ENCODE measurements around the gene OAS3. TPM values are rescaled to one million over a fixed set of nuclear protein-coding genes. Genes with fewer than 3 reads are reported as not detected.

OAS3 gene
- total and polyA plus RNA-seq, 2 experiments from 2014 or later: 0.22 to 0.35 TPM

- Histone ChIP-seq H3K9me2 (ENCODE audit: insufficient read depth) (no peaks in the 10 kb centered on the region), H3K9me3 (ENCODE audit: low read depth) (no peaks in the 10 kb centered on the region), H3K4me2 (ENCODE audit: unreplicated experiment) (no peak overlapping the region), H3K27ac (no peak overlapping the region), H2AFZ (no peak overlapping the region), H3K36me3 (ENCODE audit: low read depth) (no peaks in the 10 kb centered on the region), H3K4me3 (no peak overlapping the region), H3K27me3 (replicated peaks; ENCODE audit: insufficient read depth) (no peaks in the 10 kb centered on the region), H3K4me1 (ENCODE audit: insufficient read depth) (no peaks in the 10 kb centered on the region), H3K79me2 (ENCODE audit: insufficient read depth) (no peaks in the 10 kb centered on the region), H3F3A (ENCODE audit: insufficient read depth) (no peaks in the 10 kb centered on the region), H4K20me1 (ENCODE audit: insufficient read depth) (no peaks in the 10 kb centered on the region), H3K9ac (no peak overlapping the region)
- WGBS, 2 experiments (ENCODE audit: low coverage in 1 of 2, low lambda C conversion rate in 2 of 2, missing lambda C conversion rate in 2 of 2): 54 to 57% methylated on average over 4 of the region's 4 CpGs
- in situ Hi-C loops (cut with MboI): no loop called here
- no peak for TF ChIP-seq EZH2 (IDR thresholded peaks at IDR 0.05; ENCODE audit: insufficient read depth, poor library complexity, severe bottlenecking)
- DNase-seq: no peak
Measured at GRCh38 chr12:112961536-112961935, 23.3 kb downstream of the OAS3 start.

- Histone ChIP-seq H3K4me1 (ENCODE audit: insufficient read depth) (no peaks in the 10 kb centered on the region), H3K9me2 (ENCODE audit: insufficient read depth) (no peaks in the 10 kb centered on the region), H3K4me2 (ENCODE audit: unreplicated experiment) (no peak overlapping the region), H3K9ac (no peak overlapping the region), H3F3A (ENCODE audit: insufficient read depth) (no peaks in the 10 kb centered on the region), H3K36me3 (ENCODE audit: low read depth) (no peaks in the 10 kb centered on the region), H3K9me3 (ENCODE audit: low read depth) (no peaks in the 10 kb centered on the region), H4K20me1 (ENCODE audit: insufficient read depth) (no peaks in the 10 kb centered on the region), H3K4me3 (no peak overlapping the region), H3K27ac (no peak overlapping the region), H2AFZ (no peak overlapping the region), H3K27me3 (replicated peaks; ENCODE audit: insufficient read depth) (no peaks in the 10 kb centered on the region), H3K79me2 (ENCODE audit: insufficient read depth) (no peaks in the 10 kb centered on the region)
- TF ChIP-seq EZH2phosphoT487 (IDR thresholded peaks at IDR 0.05; ENCODE audit: insufficient read depth, low read depth) (no peak), EZH2 (IDR thresholded peaks at IDR 0.05; ENCODE audit: insufficient read depth, poor library complexity, severe bottlenecking) (no peak)
- WGBS, 2 experiments (ENCODE audit: low coverage in 1 of 2, low lambda C conversion rate in 2 of 2, missing lambda C conversion rate in 2 of 2): 74 to 76% methylated on average over 7 of the region's 7 CpGs
- DNase-seq: no peak
- in situ Hi-C loops (cut with MboI): no loop called here
Measured at GRCh38 chr12:112962561-112962960, 24.3 kb downstream of the OAS3 start.

GRCh38 chr12:112963227-112963861 lies 25.1 kb downstream of the OAS3 start:
- Histone ChIP-seq H3K79me2 (ENCODE audit: insufficient read depth) (no peaks in the 10 kb centered on the region), H3K27me3 (replicated peaks; ENCODE audit: insufficient read depth) (no peaks in the 10 kb centered on the region), H2AFZ (no peak overlapping the region), H3K9ac (no peak overlapping the region), H3K9me3 (ENCODE audit: low read depth) (no peaks in the 10 kb centered on the region), H4K20me1 (ENCODE audit: insufficient read depth) (no peaks in the 10 kb centered on the region), H3K27ac (no peak overlapping the region), H3K4me1 (ENCODE audit: insufficient read depth) (no peaks in the 10 kb centered on the region), H3K9me2 (ENCODE audit: insufficient read depth) (no peaks in the 10 kb centered on the region), H3F3A (ENCODE audit: insufficient read depth) (no peaks in the 10 kb centered on the region), H3K4me3 (no peak overlapping the region), H3K4me2 (ENCODE audit: unreplicated experiment) (no peak overlapping the region), H3K36me3 (ENCODE audit: low read depth) (no peaks in the 10 kb centered on the region)
- no peak for DNase-seq
- WGBS, 2 experiments (ENCODE audit: low coverage in 1 of 2, low lambda C conversion rate in 2 of 2, missing lambda C conversion rate in 2 of 2): 75 to 87% methylated on average over 13 to 14 of the region's 14 CpGs
- in situ Hi-C loops (cut with MboI): no loop called here
- TF ChIP-seq EZH2 (IDR thresholded peaks at IDR 0.05; ENCODE audit: insufficient read depth, poor library complexity, severe bottlenecking) (no peak), EZH2phosphoT487 (IDR thresholded peaks at IDR 0.05; ENCODE audit: insufficient read depth, low read depth) (no peak)

- H3K27me3 ChIP-seq (replicated peaks; ENCODE audit: insufficient read depth): no peaks in the 10 kb centered on the region
- H3F3A ChIP-seq (ENCODE audit: insufficient read depth): no peaks in the 10 kb centered on the region
- H3K79me2 ChIP-seq (ENCODE audit: insufficient read depth): no peaks in the 10 kb centered on the region
- H3K9me3 ChIP-seq (ENCODE audit: low read depth): no peaks in the 10 kb centered on the region
- TF ChIP-seq EZH2phosphoT487 (IDR thresholded peaks at IDR 0.05; ENCODE audit: insufficient read depth, low read depth): no peak
- TF ChIP-seq EZH2 (IDR thresholded peaks at IDR 0.05; ENCODE audit: insufficient read depth, poor library complexity, severe bottlenecking): no peak
- H3K9me2 ChIP-seq (ENCODE audit: insufficient read depth): no peaks in the 10 kb centered on the region
- H3K4me2 ChIP-seq (ENCODE audit: unreplicated experiment): no peak overlapping the region
- no peak overlapping the region for H3K27ac ChIP-seq
- H4K20me1 ChIP-seq (ENCODE audit: insufficient read depth): no peaks in the 10 kb centered on the region
- in situ Hi-C loops (cut with MboI): no loop called here
- no peaks in the 10 kb centered on the region for H3K4me1 ChIP-seq (ENCODE audit: insufficient read depth)
- no peaks in the 10 kb centered on the region for H3K36me3 ChIP-seq (ENCODE audit: low read depth)
- no peak for DNase-seq
- no peak overlapping the region for H3K9ac ChIP-seq
- no peak overlapping the region for H2AFZ ChIP-seq
- H3K4me3 ChIP-seq: no peak overlapping the region
- 80 to 89% methylated on average over 6 of the region's 6 CpGs for whole genome bisulfite sequencing, 2 experiments (ENCODE audit: low coverage in 1 of 2, low lambda C conversion rate in 2 of 2, missing lambda C conversion rate in 2 of 2)
Measured at GRCh38 chr12:112964067-112964670, 25.9 kb downstream of the OAS3 start.

Data from GM23248 (cell line).